Measurements from ENCODE around the gene SGSM2. TPM values are rescaled to one million over a fixed set of nuclear protein-coding genes. Genes with fewer than 3 reads are reported as not detected.

The SGSM2 gene
- total and polyA plus RNA-seq, 2 of the 13 experiments (the other 11 are each of a cell fraction or from before 2014, with no cell fraction given), result 30.4 to 51.3 TPM

GRCh38 chr17:2370211-2370589 lies 32.9 kb downstream of the SGSM2 start:
- Histone ChIP-seq H3K4me1 (ENCODE audit: insufficient read depth, low read length) (no peaks in the 10 kb centered on the region), H3K9me3 (ENCODE audit: low read length) (no peaks in the 10 kb centered on the region), H3K27me3 (ENCODE audit: control insufficient read depth in 1 of 2, insufficient read depth in 2 of 2, low read length in 2 of 2) (no peaks in the 10 kb centered on the region), H3K27ac (ENCODE audit: extremely low read length, insufficient read depth, low read length) (no peak overlapping the region), H3K36me3 (replicated peaks in 1 of 2; ENCODE audit: control insufficient read depth in 1 of 2, insufficient read depth in 2 of 2, low read length in 2 of 2) (peaks cover 9 to 10% of the 10 kb centered on the region in 2 experiments; a peak in 3 of 5 replicates), H3K9ac (ENCODE audit: insufficient read depth, low read depth, low read length) (no peak overlapping the region), H3K4me3 (replicated peaks in 1 of 3; ENCODE audit: insufficient read depth in 1 of 3, low read depth in 2 of 3, low read length in 3 of 3) (no peak overlapping the region), H3K4me2 (ENCODE audit: low read depth, low read length) (no peak overlapping the region), H4K20me1 (ENCODE audit: insufficient read depth, low read length) (no peaks in the 10 kb centered on the region), H2AFZ (ENCODE audit: low read length) (no peak overlapping the region), H3K79me2 (ENCODE audit: insufficient read depth, low read length) (no peaks in the 10 kb centered on the region)
- no peak for ATAC-seq
- ChIA-PET POLR2A (no interaction called here), CTCF (ENCODE audit: low intra/inter-chr PET ratio, low total read pairs) (interaction anchor here (1.3 kb wide), 1 partner anchor 46 kb away, joined by 4 read pairs; no protein-coding TSS in a partner anchor)
- no peak for DNase-seq (ENCODE audit: low spot score)
- FAIRE-seq, result no peak
- intact Hi-C loops (cut with micrococcal nuclease; ENCODE audit: unreplicated experiment), result no loop called here
- no TSS peak for BruUV-seq (replicated peaks)
- no peak for TF ChIP-seq SIX1 (CRISPR knock-in tag; IDR thresholded peaks at IDR 0.05; ENCODE audit: borderline replicate concordance)
- TF ChIP-seq NCOR1 (IDR thresholded peaks at IDR 0.05; ENCODE audit: borderline replicate concordance, low read length), result no peak
- no peak for TF ChIP-seq ZNF883 (CRISPR knock-in tag; IDR thresholded peaks at IDR 0.05; ENCODE audit: not compliant biosample characterization)
- no peak for TF ChIP-seq PHF21A (CRISPR knock-in tag; IDR thresholded peaks at IDR 0.05)
- TF ChIP-seq ZNF33B (CRISPR knock-in tag; IDR thresholded peaks at IDR 0.05), result no peak
- WGBS (ENCODE audit: low lambda C conversion rate), result 93% methylated on average over 10 of the region's 11 CpGs
- in situ Hi-C loops (cut with HindIII; ENCODE audit: extremely low pct_ligation_motif_present, low pct_unique_long_range_greater_than_20kb), result no loop called here

DNA sequence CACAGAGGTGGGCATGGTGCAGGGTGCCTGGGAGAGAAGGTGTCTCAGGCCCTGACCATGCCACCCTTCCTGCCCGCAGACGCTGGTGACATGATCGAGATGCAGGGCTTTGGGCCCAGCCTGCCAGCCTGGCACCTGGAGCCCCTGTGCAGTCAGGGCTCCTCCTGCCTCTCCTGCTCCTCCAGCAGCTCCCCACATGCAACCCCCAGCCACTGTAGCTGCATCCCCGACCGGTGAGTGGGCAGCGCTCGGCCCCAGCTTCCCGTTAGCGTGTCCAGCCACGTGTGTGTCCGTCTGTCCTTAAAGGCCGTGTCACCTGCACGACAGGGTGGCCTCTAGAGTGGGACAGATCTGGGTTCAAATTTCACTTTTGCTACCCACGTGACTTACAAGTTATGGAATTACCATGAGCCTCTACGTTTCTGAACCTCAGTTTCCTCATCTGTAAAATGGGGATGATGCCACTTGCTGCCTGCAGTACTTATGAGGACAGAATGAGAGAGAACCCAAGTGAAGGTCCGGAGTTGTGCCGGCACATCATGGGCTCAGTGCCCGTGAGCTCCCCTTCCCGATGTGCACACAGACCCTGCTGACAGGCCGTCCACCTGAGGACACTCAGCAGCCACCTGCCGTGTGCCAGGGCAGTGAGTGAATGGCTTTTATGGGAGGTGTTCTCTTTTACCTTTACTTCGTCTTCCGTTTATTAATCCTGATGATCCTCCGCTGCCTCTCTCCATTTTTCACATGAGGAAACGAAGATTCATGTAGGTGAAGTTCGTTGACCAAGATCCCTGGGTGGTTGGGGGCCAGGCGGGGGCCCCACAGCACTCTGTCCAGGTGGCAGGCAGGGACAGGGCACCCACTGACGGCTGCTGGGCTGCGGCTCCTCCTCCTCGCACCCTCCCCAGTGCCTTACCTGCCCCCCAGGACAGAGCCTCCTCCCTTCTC lies 34.2 kb downstream of the SGSM2 start:
- H3K9ac ChIP-seq (ENCODE audit: insufficient read depth, low read depth, low read length), result no peak overlapping the region
- no peak overlapping the region for H3K27ac ChIP-seq (ENCODE audit: extremely low read length, insufficient read depth, low read length)
- ChIA-PET CTCF (ENCODE audit: low intra/inter-chr PET ratio, low total read pairs) (no interaction called here), POLR2A (no interaction called here)
- no peaks in the 10 kb centered on the region for H4K20me1 ChIP-seq (ENCODE audit: insufficient read depth, low read length)
- peaks cover 7 to 10% of the 10 kb centered on the region in 2 experiments; a peak in 3 of 5 replicates for H3K36me3 ChIP-seq (replicated peaks in 1 of 2; ENCODE audit: control insufficient read depth in 1 of 2, insufficient read depth in 2 of 2, low read length in 2 of 2)
- BruUV-seq (replicated peaks), result no TSS peak
- 95% methylated on average over 20 of the region's 30 CpGs for WGBS (ENCODE audit: low lambda C conversion rate)
- no peak overlapping the region for H3K4me3 ChIP-seq (replicated peaks in 1 of 3; ENCODE audit: insufficient read depth in 1 of 3, low read depth in 2 of 3, low read length in 3 of 3)
- H3K79me2 ChIP-seq (ENCODE audit: insufficient read depth, low read length), result no peaks in the 10 kb centered on the region
- H3K9me3 ChIP-seq (ENCODE audit: low read length), result no peaks in the 10 kb centered on the region
- in situ Hi-C loops (cut with HindIII; ENCODE audit: extremely low pct_ligation_motif_present, low pct_unique_long_range_greater_than_20kb), result no loop called here
- no peaks in the 10 kb centered on the region for H3K4me1 ChIP-seq (ENCODE audit: insufficient read depth, low read length)
- intact Hi-C loops (cut with micrococcal nuclease; ENCODE audit: unreplicated experiment), result no loop called here
- ATAC-seq (no peak), DNase-seq (ENCODE audit: low spot score) (no peak), FAIRE-seq (no peak)
- peak; percentile 89 for TF ChIP-seq ZNF629 (CRISPR knock-in tag; conservative IDR thresholded peaks at IDR 0.05)
- TF ChIP-seq NCOA2 (CRISPR knock-in tag; IDR thresholded peaks at IDR 0.05), result no peak
- no peak for TF ChIP-seq RELA (CRISPR knock-in tag; IDR thresholded peaks at IDR 0.05)
- no peak for TF ChIP-seq ZKSCAN8 (CRISPR knock-in tag; IDR thresholded peaks at IDR 0.05; ENCODE audit: borderline replicate concordance)
- H3K4me2 ChIP-seq (ENCODE audit: low read depth, low read length), result no peak overlapping the region
- H3K27me3 ChIP-seq (ENCODE audit: control insufficient read depth in 1 of 2, insufficient read depth in 2 of 2, low read length in 2 of 2), result no peaks in the 10 kb centered on the region
- no peak overlapping the region for H2AFZ ChIP-seq (ENCODE audit: low read length)

All from HepG2 (cell line).